Endothelial cell of umbilical vein (primary cell): ENCODE results near the gene RBMS3.

Experiments used
- EZH2 ChIP-seq: IDR thresholded peaks from 2 replicates; pipeline ENCODE4 v1.6.1; 2012; ENCODE audit warnings: borderline replicate concordance, low read depth, mild to moderate bottlenecking, moderate library complexity, low read length, inconsistent platforms; ENCODE audit not compliant: severe bottlenecking
- GATA2 ChIP-seq: IDR thresholded peaks from 2 replicates; pipeline ENCODE4 v1.7.0; 2011; ENCODE audit warnings: low read depth, mild to moderate bottlenecking, moderate library complexity, mixed read lengths, low read length; ENCODE audit not compliant: insufficient read length, insufficient read depth
- JUN ChIP-seq: IDR thresholded peaks from 2 replicates; pipeline ENCODE4 v1.6.1; 2011; ENCODE audit warnings: borderline replicate concordance, low read depth; ENCODE audit not compliant: insufficient read length, insufficient read depth
- MYC ChIP-seq: IDR thresholded peaks from one replicate; pipeline ENCODE4 v1.6.1; 2011; ENCODE audit warnings: mild to moderate bottlenecking, low read depth, low read length
- POLR2A ChIP-seq: IDR thresholded peaks from 2 replicates; pipeline ENCODE4 v1.6.1; 2012; ENCODE audit warnings: low read depth, mild to moderate bottlenecking, control low read depth, low read length
- POLR2AphosphoS5 ChIP-seq: IDR thresholded peaks from 2 replicates; pipeline ENCODE4 v1.6.1; 2012; ENCODE audit warnings: low read depth, mild to moderate bottlenecking, control low read depth, low read length, moderate library complexity; ENCODE audit not compliant: insufficient read depth
- TF ChIP-seq, protein P1 (sequence below), 2 donors: IDR thresholded peaks; 1 replicate in 1 of 2; 2 replicates in 1 of 2; pipeline ENCODE4 v1.5.1; 2011; ENCODE audit warnings: low read length in 2 of 2, mild to moderate bottlenecking in 2 of 2, moderate library complexity in 2 of 2, control low read depth in 1 of 2, inconsistent platforms in 1 of 2, low read depth in 1 of 2; ENCODE audit not compliant: insufficient read depth in 1 of 2; ENCODE audit errors: extremely low read depth in 1 of 2
- TF ChIP-seq, protein P2 (sequence below): IDR thresholded peaks from 2 replicates; pipeline ENCODE4 v1.6.1; 2011; ENCODE audit not compliant: insufficient read depth, insufficient read length

DNA sequence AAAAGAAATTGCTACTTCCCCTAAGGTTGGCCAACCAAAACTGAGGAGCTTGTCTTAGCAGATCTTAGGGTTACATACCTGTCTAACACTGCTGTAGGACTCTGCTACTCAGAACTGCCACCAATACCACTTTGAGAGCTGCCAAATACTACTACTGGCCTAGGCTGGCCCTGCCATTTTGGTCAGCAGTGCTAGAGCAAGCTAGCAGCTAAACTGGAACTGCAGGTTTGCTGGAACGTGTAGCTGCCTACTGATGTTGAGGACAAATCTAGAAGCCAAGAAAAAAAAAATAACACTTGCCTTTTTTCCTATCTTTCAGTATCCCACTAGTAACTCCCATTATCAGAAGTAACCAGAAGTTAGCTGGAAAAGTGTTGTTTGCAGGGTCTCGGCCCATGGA is 387.4 kb downstream of the RBMS3 start:
- TF ChIP-seq EZH2 (no peak), JUN (no peak), GATA2 (no peak), POLR2AphosphoS5 (no peak), POLR2A (no peak), MYC (no peak)
- TF ChIP-seq, protein P1, sequence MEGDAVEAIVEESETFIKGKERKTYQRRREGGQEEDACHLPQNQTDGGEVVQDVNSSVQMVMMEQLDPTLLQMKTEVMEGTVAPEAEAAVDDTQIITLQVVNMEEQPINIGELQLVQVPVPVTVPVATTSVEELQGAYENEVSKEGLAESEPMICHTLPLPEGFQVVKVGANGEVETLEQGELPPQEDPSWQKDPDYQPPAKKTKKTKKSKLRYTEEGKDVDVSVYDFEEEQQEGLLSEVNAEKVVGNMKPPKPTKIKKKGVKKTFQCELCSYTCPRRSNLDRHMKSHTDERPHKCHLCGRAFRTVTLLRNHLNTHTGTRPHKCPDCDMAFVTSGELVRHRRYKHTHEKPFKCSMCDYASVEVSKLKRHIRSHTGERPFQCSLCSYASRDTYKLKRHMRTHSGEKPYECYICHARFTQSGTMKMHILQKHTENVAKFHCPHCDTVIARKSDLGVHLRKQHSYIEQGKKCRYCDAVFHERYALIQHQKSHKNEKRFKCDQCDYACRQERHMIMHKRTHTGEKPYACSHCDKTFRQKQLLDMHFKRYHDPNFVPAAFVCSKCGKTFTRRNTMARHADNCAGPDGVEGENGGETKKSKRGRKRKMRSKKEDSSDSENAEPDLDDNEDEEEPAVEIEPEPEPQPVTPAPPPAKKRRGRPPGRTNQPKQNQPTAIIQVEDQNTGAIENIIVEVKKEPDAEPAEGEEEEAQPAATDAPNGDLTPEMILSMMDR (IDR thresholded peaks at IDR 0.05; ENCODE audit: extremely low read depth in 1 of 2, insufficient read depth in 1 of 2, low read depth in 1 of 2, low read length in 2 of 2): no peak
- TF ChIP-seq, protein P2, sequence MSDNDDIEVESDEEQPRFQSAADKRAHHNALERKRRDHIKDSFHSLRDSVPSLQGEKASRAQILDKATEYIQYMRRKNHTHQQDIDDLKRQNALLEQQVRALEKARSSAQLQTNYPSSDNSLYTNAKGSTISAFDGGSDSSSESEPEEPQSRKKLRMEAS: no peak
